ENCODE measurements around the gene YEATS4.
A peak's percentile ranks its signal among the peaks of the same experiment; 100 is the strongest.

The YEATS4 gene

DNA sequence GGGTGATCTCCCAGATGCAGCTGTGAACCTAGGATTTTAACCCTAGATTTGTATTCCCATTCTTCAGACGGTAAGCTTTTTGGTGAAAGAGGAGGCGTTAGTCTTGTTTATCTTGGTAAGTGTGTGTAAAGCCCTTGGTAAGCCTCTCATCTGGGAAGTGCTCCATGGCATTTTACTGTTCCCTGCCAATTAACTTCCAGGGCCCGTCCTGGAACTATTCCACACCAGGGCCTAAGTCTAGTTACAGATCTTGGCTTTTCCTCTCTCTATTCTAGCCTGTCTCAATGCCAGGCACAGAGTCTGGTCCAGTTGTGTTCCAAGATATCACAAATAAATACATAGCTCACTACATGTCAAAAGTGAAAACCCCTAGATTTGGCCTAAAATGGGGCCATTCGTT lies 42.4 kb downstream of the YEATS4 start:
- DNase-seq (ENCODE audit: low read depth), result no peak
- TF ChIP-seq, protein P1, sequence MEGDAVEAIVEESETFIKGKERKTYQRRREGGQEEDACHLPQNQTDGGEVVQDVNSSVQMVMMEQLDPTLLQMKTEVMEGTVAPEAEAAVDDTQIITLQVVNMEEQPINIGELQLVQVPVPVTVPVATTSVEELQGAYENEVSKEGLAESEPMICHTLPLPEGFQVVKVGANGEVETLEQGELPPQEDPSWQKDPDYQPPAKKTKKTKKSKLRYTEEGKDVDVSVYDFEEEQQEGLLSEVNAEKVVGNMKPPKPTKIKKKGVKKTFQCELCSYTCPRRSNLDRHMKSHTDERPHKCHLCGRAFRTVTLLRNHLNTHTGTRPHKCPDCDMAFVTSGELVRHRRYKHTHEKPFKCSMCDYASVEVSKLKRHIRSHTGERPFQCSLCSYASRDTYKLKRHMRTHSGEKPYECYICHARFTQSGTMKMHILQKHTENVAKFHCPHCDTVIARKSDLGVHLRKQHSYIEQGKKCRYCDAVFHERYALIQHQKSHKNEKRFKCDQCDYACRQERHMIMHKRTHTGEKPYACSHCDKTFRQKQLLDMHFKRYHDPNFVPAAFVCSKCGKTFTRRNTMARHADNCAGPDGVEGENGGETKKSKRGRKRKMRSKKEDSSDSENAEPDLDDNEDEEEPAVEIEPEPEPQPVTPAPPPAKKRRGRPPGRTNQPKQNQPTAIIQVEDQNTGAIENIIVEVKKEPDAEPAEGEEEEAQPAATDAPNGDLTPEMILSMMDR (IDR thresholded peaks at IDR 0.05; ENCODE audit: control insufficient read depth, insufficient read depth, low read depth, low read length, missing control alignments), result no peak

DNA sequence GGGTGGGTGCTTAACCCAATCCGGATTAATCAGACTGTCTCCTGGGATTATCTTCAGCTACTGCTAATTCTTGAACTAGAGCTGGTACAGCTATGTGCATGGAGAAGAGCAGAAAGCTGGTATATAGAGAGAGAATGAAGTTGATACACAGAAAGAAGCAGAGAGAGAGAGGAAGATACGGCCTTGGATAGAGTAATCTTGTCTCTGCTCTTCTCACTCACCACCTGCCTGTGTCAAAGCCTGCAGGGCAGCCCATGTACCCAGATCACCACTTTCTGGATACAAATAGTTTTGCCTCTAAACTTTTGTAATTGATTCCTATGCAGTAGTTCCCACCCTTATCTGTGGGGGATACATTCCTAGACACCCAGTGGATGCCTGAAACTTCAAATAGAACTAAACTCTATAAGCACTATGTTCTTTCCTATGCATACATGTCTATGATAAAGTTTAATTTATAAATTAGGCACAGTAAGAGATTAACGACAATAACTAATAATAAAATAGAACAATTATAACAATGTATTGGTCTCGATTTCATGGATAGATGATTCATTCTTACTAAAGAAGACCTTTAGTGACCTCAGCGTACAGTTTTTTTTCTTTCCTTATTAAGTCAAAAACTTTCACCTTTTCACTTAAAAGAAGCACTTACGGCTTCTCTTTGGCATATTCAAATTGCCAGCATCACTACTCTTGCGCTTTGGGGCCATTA lies 45.5 kb downstream of the YEATS4 start:
- no peak for DNase-seq (ENCODE audit: low read depth)
- H3K4me3 ChIP-seq (ENCODE audit: control insufficient read depth, low read depth, low read length), result no peak overlapping the region
- TF ChIP-seq, protein P1 (IDR thresholded peaks at IDR 0.05; ENCODE audit: control insufficient read depth, insufficient read depth, low read depth, low read length, missing control alignments), result no peak

More for the DNA sequence above, 42.4 kb downstream of the YEATS4 start:
- H3K4me3 ChIP-seq (ENCODE audit: control insufficient read depth, low read depth, low read length), result no peak overlapping the region

DNA sequence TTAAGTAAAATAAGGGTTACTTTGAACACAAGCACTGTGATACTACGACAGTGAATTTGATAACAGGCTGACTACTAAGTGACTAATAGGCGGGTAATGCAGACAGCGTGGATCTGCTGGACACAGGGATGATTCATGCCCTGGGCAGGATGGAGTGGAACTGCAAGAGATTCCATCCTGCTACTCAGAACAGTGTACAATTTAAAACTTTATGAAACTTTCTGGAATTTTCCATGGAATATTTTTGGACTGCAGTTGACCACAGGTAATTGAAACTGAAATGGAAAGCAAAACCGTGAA lies 46.0 kb downstream of the YEATS4 start:
- DNase-seq (ENCODE audit: low read depth), result peak; percentile 88
- TF ChIP-seq, protein P1 (IDR thresholded peaks at IDR 0.05; ENCODE audit: control insufficient read depth, insufficient read depth, low read depth, low read length, missing control alignments), result no peak
- no peak overlapping the region for H3K4me3 ChIP-seq (ENCODE audit: control insufficient read depth, low read depth, low read length)

DNA sequence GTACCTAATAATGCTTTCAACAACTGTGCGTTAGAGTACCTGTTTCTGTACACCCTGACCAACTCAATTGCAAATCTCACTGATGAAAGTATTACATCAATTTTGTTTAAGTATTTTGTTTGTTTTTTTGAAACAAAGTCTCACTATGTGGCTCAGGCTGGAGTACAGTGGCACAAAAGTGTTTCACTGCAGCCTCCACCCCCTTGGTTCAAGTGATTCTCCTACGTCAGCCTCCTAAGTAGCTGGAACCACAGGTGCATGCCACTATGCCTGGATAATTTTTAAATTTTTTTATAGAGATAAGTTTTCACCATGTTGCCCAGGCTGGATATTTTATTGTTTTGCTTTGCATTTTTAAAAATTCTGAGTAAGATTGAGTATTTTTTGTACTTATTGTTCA lies 46.7 kb downstream of the YEATS4 start:
- TF ChIP-seq, protein P1 (IDR thresholded peaks at IDR 0.05; ENCODE audit: control insufficient read depth, insufficient read depth, low read depth, low read length, missing control alignments), result no peak
- DNase-seq (ENCODE audit: low read depth), result no peak
- H3K4me3 ChIP-seq (ENCODE audit: control insufficient read depth, low read depth, low read length), result no peak overlapping the region

DNA sequence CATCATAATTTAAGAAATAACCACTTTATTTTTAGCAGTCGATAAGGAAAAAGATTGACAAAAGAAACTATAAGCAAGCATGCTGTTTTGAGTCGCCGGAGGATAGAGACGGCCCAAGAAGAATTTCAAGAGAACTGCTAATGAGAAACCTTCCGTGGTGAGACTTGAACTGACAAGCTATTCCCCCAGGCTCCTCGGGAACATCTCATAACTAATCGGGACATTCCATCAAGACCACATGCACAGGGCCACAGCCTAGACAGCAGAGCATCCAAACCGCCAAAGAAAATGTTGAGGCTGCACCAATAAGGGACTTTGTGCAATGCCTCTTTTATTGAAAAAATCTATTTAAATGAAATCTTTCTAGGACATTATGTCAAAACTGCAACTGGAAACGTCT lies 51.0 kb downstream of the YEATS4 start:
- no peak overlapping the region for H3K4me3 ChIP-seq (ENCODE audit: control insufficient read depth, low read depth, low read length)
- TF ChIP-seq, protein P1 (IDR thresholded peaks at IDR 0.05; ENCODE audit: control insufficient read depth, insufficient read depth, low read depth, low read length, missing control alignments), result no peak
- DNase-seq (ENCODE audit: low read depth), result peak; percentile 65

DNA sequence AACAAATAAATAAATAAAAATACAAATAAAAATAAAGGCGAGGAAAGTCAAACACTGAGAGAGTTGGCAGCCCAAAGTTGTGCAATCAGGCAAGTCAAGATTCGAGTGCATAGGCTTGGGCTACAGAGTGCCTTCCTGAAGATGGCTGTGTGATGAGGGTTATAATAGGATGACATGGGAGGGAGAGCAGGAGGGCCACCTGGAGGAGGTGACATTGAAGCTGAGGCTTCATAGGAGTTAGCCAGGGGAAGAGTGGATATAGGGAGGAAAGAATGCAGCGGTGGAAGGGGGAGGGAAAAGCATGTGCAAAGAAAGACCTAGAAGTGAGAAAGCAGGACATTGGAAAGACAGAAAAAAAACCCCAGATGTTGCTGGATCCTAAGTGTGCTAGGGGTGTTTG lies 53.1 kb downstream of the YEATS4 start:
- no peak overlapping the region for H3K4me3 ChIP-seq (ENCODE audit: control insufficient read depth, low read depth, low read length)
- DNase-seq (ENCODE audit: low read depth), result no peak
- TF ChIP-seq, protein P1 (IDR thresholded peaks at IDR 0.05; ENCODE audit: control insufficient read depth, insufficient read depth, low read depth, low read length, missing control alignments), result no peak

All from AG09309 (cell line).